NCI-H526 (cell line): Measurements from ENCODE around the gene CROCC.
"Not testable (repeated sequence)": the region's sequence is repeated elsewhere in the genome, so short reads cannot be mapped to it uniquely, and the experiment has no call there.

Source experiments
- DNase-seq, 2 experiments: peaks; one replicate each; lab custom pipeline; 2025; lab: John Stamatoyannopoulos, UW

The CROCC gene

GRCh38 chr1:16916036-16916880, 5.5 kb upstream of the CROCC start:
- DNase-seq = not testable (repeated sequence)

GRCh38 chr1:16918371-16918770, 3.4 kb upstream of the CROCC start:
- DNase-seq = no peak

GRCh38 chr1:16918936-16919665, 2.6 kb upstream of the CROCC start:
- DNase-seq = not testable (repeated sequence)

- DNase-seq = no peak
These were observed 780 bp upstream of the CROCC start for GRCh38 chr1:16920951-16921350.

GRCh38 chr1:16922466-16922865, 735 bp downstream of the CROCC start:
- DNase-seq = no peak

GRCh38 chr1:16922885-16923431, 1.2 kb downstream of the CROCC start:
- DNase-seq = peak in 1 of 2 experiments; percentile 34

GRCh38 chr1:16924216-16924918, 2.6 kb downstream of the CROCC start:
- DNase-seq = no peak

- no peak for DNase-seq
These were observed 3.3 kb downstream of the CROCC start for GRCh38 chr1:16924919-16925477.

- DNase-seq = no peak
These were observed 4.1 kb downstream of the CROCC start for GRCh38 chr1:16925635-16926490.

GRCh38 chr1:16926491-16927073, 4.9 kb downstream of the CROCC start:
- DNase-seq = no peak

GRCh38 chr1:16927256-16927655, 5.5 kb downstream of the CROCC start:
- DNase-seq = no peak

- no peak for DNase-seq
These were observed 6.2 kb downstream of the CROCC start for GRCh38 chr1:16927711-16928485.

- not testable (repeated sequence) for DNase-seq
These were observed 7.7 kb downstream of the CROCC start for GRCh38 chr1:16929146-16930041.

GRCh38 chr1:16931206-16931934, 9.6 kb downstream of the CROCC start:
- not testable (repeated sequence) for DNase-seq

GRCh38 chr1:16933945-16934344, 12.2 kb downstream of the CROCC start:
- not testable (repeated sequence) for DNase-seq

GRCh38 chr1:16936580-16936979, 14.8 kb downstream of the CROCC start:
- peak in 1 of 2 experiments; percentile 37 for DNase-seq

- DNase-seq = no peak
These were observed 16.9 kb downstream of the CROCC start for GRCh38 chr1:16938351-16939321.
